Measurements from ENCODE around the gene C15orf62. TPM values are rescaled to one million over a fixed set of nuclear protein-coding genes. Genes with fewer than 3 reads are reported as not detected.

C15orf62 gene
- total and polyA plus RNA-seq, 7 donors: 0.28 to 1.1 (median 0.69) TPM; not detected in 3

DNA sequence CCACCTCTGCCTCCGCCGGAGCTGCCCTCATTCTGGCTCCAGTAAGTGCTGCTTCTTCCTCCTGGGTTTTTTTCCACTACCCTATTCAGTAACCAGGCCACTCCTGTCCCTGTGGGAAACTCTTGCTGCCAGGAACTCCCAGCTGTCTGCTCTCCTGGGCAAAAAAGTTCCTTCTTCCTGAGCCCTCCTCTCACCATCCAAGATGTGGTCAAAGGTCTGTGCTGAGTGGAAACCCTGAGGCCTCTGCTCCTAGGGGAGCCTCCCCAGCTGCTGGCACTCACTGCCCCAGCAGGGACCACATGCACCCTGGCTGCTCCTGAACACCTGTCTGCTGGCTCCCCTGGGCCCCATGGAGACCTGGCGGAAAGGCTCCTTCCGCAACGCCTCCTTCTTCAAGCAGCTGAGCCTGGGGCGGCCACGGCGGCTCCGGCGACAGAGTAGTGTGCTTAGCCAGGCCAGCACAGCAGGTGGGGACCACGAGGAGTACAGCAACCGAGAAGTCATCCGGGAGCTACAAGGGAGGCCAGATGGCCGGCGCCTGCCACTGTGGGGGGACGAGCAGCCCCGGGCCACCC is 454 bp downstream of the C15orf62 start:
- Histone ChIP-seq H3K36me3 (peaks cover 8 to 52% (median 28%) of the 10 kb centered on the region in 4 donors), H3K4me3 (no peak overlapping the region), H3K27ac (peak overlapping the region; percentile 31 to 59 (median 48)), H3K27me3 (no peaks in the 10 kb centered on the region), H3K4me1 (peaks cover 0 to 20% (median 16%) of the 10 kb centered on the region in 4 donors), H3K9me3 (no peaks in the 10 kb centered on the region)
- no peak for DNase-seq
- intact Hi-C loops (cut with DNase I): no loop called here
- WGBS, 2 donors: 22 to 45% methylated on average over 17 of the region's 17 CpGs
- TF ChIP-seq POLR2AphosphoS5 (IDR thresholded peaks at IDR 0.05) (no peak), EP300 (IDR thresholded peaks at IDR 0.05) (no peak), POLR2A (IDR thresholded peaks at IDR 0.05) (no peak)
- TF ChIP-seq, protein P1, sequence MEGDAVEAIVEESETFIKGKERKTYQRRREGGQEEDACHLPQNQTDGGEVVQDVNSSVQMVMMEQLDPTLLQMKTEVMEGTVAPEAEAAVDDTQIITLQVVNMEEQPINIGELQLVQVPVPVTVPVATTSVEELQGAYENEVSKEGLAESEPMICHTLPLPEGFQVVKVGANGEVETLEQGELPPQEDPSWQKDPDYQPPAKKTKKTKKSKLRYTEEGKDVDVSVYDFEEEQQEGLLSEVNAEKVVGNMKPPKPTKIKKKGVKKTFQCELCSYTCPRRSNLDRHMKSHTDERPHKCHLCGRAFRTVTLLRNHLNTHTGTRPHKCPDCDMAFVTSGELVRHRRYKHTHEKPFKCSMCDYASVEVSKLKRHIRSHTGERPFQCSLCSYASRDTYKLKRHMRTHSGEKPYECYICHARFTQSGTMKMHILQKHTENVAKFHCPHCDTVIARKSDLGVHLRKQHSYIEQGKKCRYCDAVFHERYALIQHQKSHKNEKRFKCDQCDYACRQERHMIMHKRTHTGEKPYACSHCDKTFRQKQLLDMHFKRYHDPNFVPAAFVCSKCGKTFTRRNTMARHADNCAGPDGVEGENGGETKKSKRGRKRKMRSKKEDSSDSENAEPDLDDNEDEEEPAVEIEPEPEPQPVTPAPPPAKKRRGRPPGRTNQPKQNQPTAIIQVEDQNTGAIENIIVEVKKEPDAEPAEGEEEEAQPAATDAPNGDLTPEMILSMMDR (IDR thresholded peaks at IDR 0.05): no peak

DNA sequence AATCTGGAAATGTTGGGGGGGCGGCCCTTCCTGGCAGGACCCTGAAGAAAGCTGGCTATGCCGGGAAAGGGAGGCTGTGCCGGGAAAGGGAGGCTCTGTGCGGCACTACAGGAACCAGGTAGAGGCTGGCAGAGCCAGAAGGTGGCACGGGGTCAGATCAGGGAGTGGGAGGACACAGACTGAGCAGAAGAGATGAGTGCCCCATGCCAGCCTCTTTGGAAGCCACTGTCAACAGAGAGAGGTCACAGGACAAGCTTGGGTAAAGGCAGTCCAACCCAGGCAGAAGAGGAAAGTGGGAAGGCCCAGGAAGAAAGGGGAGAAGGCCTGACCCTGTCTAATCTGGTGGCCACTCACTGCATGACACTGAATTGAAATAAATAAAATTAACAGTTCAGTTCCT is 1.5 kb downstream of the C15orf62 start:
- Histone ChIP-seq H3K27ac (no peak overlapping the region), H3K9me3 (no peaks in the 10 kb centered on the region), H3K36me3 (peaks cover 18 to 62% (median 38%) of the 10 kb centered on the region in 4 donors), H3K4me3 (no peak overlapping the region), H3K27me3 (no peaks in the 10 kb centered on the region), H3K4me1 (peaks cover 0 to 17% (median 13%) of the 10 kb centered on the region in 4 donors)
- TF ChIP-seq EP300 (IDR thresholded peaks at IDR 0.05) (no peak), POLR2AphosphoS5 (IDR thresholded peaks at IDR 0.05) (no peak), POLR2A (IDR thresholded peaks at IDR 0.05) (no peak)
- TF ChIP-seq, protein P1 (IDR thresholded peaks at IDR 0.05): no peak
- intact Hi-C loops (cut with DNase I): no loop called here
- 95 to 97% methylated on average over 5 of the region's 5 CpGs for WGBS, 2 donors
- DNase-seq: no peak

DNA sequence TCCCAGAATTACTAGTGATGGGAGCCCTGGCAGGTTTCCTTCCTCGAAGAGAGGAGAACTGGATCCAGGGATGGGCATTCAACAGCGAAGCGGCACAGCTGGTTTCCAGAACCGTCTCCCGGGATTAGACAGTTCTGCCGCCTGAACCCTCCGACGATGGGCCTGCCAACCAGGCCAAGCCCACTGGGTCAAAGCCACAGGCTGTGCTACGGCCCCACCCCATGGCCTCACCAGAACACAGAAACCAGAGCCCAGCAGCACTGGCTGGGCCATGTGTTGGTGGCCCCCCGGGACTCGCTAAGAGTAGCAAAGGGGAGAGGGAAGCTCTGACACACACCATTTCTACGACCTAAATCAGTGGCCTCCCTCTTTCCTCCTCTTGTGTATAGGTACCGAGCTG is 2.2 kb downstream of the C15orf62 start:
- no peaks in the 10 kb centered on the region for H3K9me3 ChIP-seq
- peaks cover 0 to 17% (median 13%) of the 10 kb centered on the region in 4 donors for H3K4me1 ChIP-seq
- peaks cover 24 to 70% (median 45%) of the 10 kb centered on the region in 4 donors for H3K36me3 ChIP-seq
- no peak for TF ChIP-seq EP300 (IDR thresholded peaks at IDR 0.05)
- no peak for TF ChIP-seq POLR2A (IDR thresholded peaks at IDR 0.05)
- no peak for TF ChIP-seq POLR2AphosphoS5 (IDR thresholded peaks at IDR 0.05)
- TF ChIP-seq, protein P1 (IDR thresholded peaks at IDR 0.05): no peak
- intact Hi-C loops (cut with DNase I): no loop called here
- DNase-seq: no peak
- WGBS, 2 donors: 88 to 94% methylated on average over 13 of the region's 13 CpGs
- H3K27me3 ChIP-seq: no peaks in the 10 kb centered on the region
- H3K27ac ChIP-seq: no peak overlapping the region
- no peak overlapping the region for H3K4me3 ChIP-seq

DNA sequence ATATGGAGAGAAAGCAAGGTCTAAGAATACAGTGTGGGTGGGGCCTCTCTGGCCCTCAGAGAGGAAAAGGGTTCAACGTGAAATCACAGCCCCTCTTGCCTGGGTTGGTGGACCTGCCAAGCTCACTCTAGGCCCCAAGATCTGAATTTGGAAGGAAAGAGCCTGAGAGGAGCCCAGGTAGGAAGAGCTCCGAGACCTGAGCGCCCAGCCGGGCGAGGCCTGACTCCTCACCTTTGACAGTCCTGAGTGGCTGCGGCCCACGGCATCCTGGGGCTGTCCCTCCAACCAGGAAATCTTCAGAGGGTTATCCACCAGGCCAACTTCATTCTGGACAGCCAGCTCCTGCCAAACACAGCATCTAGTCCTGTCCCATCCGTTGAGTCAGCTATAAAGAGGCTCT is 3.7 kb downstream of the C15orf62 start:
- H3K27me3 ChIP-seq: no peaks in the 10 kb centered on the region
- H3K36me3 ChIP-seq: peaks cover 25 to 81% (median 43%) of the 10 kb centered on the region in 4 donors
- no peak overlapping the region for H3K4me3 ChIP-seq
- H3K9me3 ChIP-seq: no peaks in the 10 kb centered on the region
- TF ChIP-seq POLR2AphosphoS5 (IDR thresholded peaks at IDR 0.05) (no peak), POLR2A (IDR thresholded peaks at IDR 0.05) (no peak), EP300 (IDR thresholded peaks at IDR 0.05) (no peak)
- TF ChIP-seq, protein P1 (IDR thresholded peaks at IDR 0.05): no peak
- no peak for DNase-seq
- peaks cover 0 to 17% (median 13%) of the 10 kb centered on the region in 4 donors for H3K4me1 ChIP-seq
- WGBS, 2 donors: 88 to 92% methylated on average over 8 of the region's 8 CpGs
- no peak overlapping the region for H3K27ac ChIP-seq
- intact Hi-C loops (cut with DNase I): no loop called here

DNA sequence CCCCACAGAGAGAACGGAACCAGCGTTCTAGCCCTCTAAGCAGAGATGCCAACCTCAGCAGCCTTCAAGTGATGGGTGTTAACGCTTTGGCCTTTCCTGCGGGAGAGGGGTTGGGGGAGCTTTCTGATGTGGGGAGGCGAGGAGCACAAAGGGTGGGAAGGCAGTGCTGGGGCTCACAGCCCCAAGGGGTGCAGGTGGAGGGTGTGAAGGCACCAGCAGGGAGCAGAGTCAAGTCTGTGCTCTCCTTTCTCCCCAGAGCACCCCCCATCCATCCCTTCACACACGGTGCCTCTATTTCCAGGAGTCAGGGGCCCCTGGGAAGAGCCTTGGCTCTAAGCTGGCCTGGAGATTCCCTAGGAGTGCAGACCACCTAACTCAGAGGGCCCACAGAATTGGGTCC is 4.1 kb downstream of the C15orf62 start:
- intact Hi-C loops (cut with DNase I): no loop called here
- no peak for DNase-seq

More for the DNA sequence above, 4.1 kb downstream of the C15orf62 start:
- Histone ChIP-seq H3K27ac (no peak overlapping the region), H3K27me3 (no peaks in the 10 kb centered on the region), H3K4me3 (no peak overlapping the region), H3K9me3 (no peaks in the 10 kb centered on the region), H3K4me1 (peaks cover 0 to 14% (median 12%) of the 10 kb centered on the region in 4 donors), H3K36me3 (peaks cover 29 to 85% (median 47%) of the 10 kb centered on the region in 4 donors)
- no peak for TF ChIP-seq POLR2AphosphoS5 (IDR thresholded peaks at IDR 0.05)
- no peak for TF ChIP-seq EP300 (IDR thresholded peaks at IDR 0.05)
- TF ChIP-seq POLR2A (IDR thresholded peaks at IDR 0.05): no peak
- TF ChIP-seq, protein P1 (IDR thresholded peaks at IDR 0.05): no peak
- WGBS, 2 donors: 96% methylated on average over 6 of the region's 6 CpGs
